GM18498 (cell line): ENCODE data around the gene NAALADL2.
"Not testable (repeated sequence)": the region's sequence is repeated elsewhere in the genome, so short reads cannot be mapped to it uniquely, and the experiment has no call there.

ENCODE experiments used
- ATAC-seq: cut with Tn5 transposase; IDR thresholded peaks from one replicate; pipeline ENCODE4 v1.9.1; 2021; ENCODE audit warnings: mild to moderate bottlenecking, moderate library complexity; ENCODE audit not compliant: unreplicated experiment

The NAALADL2 gene

DNA sequence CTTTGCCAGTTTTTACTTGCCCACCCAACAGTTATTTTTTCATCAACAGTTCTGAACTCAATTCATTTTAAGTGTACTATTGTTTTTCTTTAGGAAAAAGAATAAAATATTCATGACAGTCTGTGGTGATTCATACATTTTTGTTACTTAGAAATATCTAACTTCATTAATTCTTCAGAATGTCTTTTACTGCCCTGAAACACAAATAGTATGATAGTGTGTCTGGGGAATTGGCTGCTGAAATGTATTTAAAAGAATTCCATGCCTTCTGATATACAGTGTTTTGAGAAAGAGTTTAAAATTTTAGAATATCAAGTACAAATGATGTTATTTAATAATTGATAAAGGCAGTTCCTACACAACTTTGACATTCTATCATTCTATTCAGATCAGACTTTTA lies 854.1 kb downstream of the NAALADL2 start:
- no peak for ATAC-seq

DNA sequence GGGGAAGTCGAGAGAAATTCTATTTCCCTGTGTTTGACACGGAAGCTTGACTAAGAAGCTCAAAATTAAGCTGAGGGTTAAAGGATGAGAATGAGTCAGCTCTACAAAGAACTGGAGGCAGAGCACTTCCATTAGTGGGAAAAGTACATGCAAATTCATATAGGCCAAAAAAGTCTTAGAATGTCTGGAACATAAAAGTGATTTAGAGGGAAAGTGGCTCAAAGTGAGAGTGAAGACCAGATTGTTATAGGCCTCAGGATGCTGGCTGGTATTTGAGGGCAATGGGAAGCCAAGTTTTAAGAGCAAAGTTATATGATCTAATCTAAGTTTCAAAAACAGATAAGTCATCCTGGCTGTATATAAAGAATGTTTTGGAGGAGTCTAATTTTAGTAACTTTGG lies 857.3 kb downstream of the NAALADL2 start:
- ATAC-seq, result no peak

DNA sequence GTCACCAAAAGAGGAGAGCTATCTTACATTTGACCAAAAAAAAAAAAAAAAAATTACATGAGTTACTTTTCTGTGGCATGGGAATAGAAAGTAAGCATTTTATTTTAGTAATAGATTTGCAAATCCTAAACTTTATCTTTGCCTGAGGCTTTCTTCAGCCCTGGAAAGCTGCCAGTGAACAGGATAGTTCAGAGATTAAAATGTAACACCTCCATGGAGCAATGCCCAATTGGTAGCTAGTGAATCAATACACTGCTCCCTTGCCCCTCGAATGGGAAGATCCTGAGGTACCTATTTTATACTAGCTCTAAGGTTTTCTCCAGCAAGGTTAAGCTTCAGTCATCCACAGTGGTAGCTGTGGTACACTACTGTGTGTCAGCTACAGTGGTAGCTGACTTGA lies 867.1 kb downstream of the NAALADL2 start:
- no peak for ATAC-seq

DNA sequence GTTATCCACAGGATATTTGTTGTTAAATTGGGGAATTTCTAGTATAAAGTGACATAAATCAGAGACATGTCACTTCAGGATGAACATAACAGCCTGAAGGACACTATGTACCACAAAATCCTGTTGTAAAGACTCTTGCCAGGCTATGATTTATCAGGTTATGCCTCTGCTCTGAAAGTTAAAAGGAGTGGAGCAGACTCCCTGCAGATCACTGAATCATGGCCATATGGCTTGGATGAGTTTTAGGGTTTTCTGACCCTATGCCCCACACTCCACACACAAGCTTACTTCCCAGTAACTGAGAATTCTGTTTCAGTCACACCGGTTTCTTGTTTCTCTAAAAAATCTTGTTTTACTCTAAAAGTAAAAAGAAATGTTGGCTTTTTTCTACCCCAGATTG lies 869.4 kb downstream of the NAALADL2 start:
- ATAC-seq, result no peak

DNA sequence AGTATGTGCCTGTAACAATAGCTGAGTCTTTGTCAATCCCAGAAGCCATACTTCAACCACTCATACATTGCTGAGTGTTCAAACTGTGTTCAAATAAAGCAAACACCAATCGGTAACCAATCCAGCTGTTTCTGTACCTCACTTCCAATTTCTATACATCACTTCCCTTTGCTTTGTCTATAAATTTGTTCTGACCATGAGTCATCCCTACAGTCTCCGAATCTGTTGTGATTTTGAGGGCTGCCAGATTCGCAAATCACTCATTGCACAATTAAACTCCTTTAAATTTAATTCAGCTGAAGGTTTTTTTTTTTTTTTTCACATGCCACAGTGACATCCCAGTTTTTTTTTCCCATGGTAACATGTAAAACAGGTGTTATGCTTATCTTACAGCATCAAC lies 870.3 kb downstream of the NAALADL2 start:
- ATAC-seq, result no peak

DNA sequence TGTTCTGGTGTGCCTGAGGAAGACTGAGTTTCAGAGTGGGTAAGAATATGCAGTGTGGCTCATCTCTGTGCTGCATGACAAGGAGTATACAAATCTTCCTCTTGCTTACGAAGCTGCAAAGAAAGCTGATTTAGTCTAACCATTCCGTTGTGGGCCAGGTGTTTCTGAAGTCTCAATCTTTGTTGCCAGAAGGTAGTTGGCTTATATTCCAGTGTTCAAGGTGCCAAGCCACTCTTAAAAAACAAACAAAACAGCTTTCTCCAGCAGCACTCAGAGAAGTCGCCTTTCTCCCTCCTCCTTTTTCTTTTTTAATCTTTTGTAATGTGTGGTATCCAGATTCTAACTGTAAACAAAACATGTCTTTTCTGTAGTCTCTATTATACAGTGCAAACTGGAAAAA lies 872.4 kb downstream of the NAALADL2 start:
- ATAC-seq, result no peak

DNA sequence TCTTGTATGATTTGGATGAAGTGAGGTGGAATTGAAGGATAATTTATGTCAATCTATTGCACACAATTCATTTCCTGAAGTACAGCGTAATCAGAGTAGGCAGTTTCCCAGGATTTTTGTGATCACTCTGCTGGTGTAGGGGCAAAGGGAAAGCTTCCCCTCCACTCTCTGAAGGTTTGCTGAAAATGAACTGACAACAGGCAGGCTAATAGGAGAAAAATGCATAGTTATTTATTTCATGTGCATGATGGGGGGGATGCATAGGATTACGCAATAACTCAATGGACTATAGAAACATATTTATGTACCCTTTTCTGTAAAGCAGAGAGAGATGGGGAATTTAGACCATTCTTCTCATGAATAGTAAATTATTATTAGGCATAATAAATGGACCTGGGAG lies 872.9 kb downstream of the NAALADL2 start:
- ATAC-seq, result no peak

DNA sequence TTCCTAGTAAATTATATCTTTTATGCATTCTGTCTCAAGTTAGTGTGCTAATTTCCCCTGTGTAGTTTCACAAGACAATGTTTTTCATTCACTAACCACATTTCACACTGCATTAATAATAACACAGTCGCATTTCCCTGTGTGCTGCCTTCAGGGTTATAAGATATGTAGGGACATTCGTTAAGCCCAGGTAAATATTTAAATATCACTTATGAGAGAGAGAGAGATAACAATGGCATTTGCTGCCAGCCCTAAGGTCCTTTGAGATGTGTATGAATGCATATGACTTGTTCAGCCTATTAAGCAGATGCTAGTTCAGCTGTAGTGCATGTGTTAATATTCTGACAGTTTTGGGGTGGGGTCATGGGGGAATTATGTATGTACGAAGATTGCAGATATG lies 876.7 kb downstream of the NAALADL2 start:
- no peak for ATAC-seq

DNA sequence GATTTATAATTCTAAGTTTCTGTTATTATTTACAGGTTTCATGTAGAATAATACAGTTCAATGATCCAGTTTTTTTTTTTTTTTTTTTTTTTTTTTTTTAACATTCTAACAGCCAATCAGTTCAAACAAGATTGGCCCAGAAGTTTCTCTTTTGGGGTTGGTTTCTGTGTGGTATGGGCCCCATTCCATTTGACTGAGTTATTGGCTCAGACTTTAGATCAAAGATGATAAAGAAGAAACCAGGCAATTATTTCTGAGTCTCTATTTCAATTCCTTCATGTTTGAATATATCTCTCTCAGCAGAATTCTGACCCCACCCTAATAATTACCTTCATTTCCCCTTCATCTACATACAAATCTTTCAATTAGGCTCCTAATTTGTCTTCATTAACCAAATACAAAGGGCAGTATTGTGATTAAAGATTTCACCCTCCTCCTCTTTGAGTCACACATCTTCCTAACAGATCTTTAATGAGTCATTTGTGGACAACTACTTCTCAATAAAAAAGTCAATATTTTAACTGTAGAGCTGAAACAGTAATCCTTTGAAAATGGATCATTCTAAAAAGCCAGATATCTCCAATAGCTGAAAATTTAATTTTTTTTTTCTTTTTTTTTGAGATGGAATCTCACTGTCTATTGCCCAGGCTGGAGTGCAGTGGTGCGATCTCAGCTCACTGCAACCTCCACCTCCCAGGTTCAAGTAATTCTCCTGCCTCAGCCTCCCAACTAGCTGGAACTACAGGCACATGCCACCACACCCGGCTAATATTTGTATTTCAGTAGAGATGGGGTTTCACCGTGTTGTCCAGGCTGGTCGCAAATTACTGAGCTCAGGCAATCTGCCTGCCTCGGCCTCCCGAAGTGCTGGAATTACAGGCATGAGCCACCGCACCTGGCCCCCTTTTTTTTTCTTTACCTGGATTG lies 878.8 kb downstream of the NAALADL2 start:
- ATAC-seq, result no peak

DNA sequence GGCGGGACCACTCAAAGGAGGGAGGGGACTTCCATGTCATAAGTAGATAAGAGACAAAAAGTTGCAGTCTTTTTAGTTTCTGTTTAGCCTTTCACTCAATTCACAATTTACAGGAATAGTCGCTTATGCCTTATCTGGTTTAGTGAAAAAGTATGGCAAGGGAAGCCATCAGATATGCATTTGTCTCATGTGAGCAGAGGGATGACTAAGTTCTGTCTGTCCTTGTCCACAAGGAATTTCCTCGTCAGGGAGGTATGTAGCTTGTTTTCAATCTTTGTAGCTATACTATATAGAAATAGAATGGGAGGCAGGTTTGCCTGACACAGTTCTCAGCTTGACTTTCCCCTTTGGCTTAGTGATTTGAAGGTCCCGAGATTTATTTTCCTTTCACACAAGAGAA lies 882.8 kb downstream of the NAALADL2 start:
- no peak for ATAC-seq

DNA sequence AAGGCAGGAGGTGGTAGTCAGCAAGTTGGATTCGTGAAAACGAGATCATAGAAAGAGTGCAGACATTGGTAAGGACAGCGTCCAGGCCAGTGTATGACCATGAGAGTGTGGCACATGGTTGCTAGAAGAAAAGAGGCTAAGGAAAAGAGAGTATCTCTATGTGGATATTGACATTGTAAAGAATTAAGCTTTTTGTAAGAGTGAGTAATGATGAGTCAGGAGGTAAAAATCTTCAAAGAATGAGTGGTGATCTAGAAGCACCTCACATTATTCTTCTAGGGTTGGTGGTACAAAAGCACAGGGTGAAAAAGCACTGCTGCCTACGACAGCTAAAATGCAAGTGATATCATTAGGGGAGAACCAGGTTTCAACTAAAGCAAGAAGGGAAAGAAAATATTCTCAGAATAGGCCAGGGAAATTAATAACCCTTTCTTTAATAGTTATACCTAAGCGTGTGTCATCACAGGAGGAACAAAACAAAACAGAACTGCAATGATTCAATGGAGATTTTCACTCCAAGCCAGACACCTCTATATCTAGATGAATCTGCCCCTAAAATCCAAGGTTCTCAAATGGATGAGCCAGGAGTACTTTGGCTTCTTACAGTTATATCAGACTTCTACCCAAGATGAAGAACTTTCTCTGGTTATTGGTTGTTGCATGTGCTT lies 884.7 kb downstream of the NAALADL2 start:
- ATAC-seq, result no peak

DNA sequence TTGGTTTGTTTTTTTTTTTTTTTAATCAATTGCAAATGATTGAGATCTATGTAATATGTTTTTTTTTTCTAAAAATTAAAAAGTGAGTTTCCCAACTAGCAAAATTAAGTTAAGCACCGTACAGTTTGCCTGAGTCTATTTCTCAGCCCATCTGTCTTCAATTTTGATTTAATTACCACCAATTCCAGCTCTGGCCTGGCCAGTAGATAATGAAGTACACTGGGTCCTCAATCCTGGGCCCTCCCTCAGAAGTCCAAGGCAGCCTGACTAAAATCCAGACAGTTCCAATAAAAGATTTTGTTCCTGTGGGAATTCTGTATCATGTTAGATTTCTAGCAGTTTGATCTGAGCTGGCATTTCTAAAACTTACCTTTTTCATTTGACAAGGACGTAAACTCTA lies 887.2 kb downstream of the NAALADL2 start:
- ATAC-seq, result no peak

DNA sequence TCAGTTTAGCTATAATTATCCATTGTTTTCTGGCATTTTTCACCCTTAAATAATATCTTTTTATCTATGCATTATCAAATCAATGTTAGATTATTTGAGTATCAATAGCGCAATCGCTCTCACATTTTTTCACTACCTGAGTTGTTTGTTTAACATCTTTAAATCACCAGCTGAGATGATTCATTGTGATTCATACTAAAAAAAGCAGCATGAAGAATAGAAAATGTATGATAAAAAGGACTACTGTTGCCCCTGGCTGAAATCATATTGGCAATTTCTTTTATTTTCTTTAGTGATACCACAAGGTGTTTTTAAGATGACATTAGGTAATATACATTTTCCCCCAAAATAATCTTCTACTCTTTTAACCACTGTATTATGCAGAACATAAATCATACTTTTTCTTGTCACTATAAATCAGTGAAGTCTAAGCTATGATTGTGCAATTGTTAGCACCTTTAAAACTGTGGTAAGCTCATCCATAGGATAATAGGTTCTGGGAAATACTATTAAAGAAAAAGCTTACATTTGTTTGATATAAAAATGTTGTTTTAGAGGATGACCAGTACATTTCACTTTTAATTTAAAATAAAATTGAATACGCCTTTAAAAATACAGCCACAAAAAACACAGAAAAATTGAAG lies 889.1 kb downstream of the NAALADL2 start:
- ATAC-seq, result no peak

DNA sequence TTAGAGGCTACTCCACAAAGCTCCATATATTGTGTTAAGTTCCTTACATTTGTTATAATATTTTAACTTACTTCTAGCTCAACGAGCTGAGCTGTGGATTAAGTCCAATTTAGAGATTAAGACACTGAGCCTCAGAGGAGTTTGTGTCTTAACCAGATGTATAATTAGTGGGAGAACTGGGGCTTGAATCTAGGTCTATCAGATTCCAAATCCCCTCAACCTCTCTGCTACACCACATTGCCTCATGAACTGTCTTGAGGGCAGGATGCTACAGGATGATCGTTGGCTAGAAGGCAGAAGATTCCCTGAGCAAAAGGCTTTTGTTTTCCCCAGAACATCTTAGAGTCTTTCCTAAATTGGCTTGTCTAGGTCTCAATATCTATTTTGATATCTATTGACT lies 890.8 kb downstream of the NAALADL2 start:
- ATAC-seq, result no peak

DNA sequence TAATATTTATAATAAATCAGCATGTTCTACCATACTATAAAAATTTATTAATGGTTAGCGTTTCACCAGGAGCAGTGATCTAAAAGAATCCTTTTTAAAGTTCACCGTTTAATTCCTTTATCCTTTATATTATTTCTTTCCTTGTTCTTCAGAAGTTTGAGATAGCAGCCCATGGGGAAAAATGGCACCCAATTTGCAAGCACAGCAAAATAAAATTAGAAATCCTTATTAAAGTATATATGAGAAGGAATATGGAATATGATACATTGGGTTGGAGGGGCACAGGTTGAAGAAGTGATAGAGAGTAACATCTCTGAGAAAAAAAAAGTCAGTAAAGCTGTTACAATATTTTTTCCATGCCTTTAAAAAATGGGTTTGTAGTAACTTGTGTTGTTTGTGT lies 892.0 kb downstream of the NAALADL2 start:
- ATAC-seq, result no peak

DNA sequence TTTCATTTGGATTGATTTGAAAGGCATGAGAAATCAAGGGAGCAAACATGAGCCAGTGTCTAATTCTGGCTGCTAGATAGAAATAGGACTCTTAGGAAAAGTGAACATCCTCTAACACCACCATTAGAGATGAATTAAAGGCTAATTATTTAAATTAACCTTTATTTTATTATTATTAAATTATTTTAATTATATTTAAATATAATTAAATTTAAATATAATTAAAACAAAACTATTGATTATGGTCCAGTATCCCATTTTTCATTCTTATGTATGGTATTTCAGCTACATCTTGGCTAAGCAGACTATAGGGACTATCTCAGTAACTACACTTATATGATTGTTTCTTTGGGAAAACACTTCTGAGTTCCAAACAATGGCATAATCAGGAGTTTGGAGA lies 904.8 kb downstream of the NAALADL2 start:
- ATAC-seq, result no peak

DNA sequence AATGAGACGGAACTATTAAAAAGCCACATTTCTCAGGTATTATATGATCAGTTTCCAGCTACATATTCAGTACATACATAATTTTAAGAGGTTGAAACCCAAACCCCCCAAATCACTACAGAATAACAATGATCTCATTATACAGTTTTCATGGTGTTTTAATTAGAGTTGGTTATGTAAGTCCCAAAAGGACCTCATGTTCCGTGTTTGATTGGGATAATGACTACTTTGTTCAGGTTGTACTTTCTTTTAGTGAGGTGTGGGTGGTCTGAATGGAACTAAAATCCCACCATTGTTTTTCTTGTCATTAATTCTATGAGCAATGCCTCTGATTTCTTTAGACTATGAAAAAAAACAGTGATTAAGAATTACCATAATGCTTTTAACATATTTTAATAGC lies 905.6 kb downstream of the NAALADL2 start:
- ATAC-seq, result no peak

DNA sequence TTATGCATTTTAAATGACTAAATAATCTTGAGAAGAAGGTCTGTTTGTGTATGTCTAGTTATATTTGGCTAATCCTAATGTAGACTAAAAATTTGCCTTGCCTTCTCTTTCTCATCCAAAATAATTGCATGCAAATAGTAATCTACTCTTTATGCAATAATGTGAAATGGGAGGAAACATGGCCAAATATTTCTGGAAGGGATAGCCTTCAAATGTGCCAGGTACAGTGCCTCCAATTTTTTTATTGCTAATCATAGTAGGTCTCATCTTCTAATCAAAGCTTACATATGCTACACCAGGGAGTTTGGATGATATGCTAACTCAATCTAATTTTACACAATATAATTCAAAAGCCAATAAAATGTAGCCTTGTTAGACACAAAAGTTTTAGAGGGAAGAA lies 911.3 kb downstream of the NAALADL2 start:
- no peak for ATAC-seq

DNA sequence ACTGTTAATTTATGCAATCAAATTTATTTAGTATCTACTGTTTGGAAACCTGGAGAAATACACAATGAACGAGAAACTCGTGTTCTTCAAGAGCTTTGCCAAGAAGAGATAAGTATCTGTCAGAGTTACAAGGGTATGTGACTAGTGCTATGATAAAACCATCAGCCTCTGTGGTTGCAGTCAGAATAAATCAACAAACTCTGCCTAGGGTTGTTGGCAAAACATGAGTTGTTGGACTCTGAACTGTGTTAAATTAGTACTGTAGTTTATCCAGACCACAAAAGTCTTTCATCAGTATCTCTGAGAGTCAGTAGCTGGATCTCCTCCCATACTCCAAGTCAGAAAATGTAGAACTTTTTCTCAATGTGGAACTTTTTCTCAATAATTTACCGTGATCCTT lies 918.4 kb downstream of the NAALADL2 start:
- no peak for ATAC-seq

DNA sequence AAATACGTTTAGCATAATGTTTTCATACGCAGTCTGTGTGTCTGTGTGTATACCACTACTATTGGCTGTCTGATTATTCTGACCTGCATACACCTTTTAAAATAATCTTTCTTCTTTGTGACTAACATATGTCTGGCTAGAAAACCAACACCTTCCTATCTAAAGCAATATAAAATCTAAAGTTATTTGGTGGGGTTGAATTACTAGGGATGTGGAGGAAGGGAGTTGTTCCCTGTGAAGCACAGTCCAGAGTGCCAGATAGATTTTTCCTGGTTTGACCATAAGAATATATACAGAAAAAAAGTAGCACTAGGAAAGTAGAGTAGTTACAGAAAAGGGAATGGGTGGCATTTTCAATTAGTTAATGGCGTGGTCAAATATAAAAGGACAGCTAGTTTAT lies 918.8 kb downstream of the NAALADL2 start:
- no peak for ATAC-seq

DNA sequence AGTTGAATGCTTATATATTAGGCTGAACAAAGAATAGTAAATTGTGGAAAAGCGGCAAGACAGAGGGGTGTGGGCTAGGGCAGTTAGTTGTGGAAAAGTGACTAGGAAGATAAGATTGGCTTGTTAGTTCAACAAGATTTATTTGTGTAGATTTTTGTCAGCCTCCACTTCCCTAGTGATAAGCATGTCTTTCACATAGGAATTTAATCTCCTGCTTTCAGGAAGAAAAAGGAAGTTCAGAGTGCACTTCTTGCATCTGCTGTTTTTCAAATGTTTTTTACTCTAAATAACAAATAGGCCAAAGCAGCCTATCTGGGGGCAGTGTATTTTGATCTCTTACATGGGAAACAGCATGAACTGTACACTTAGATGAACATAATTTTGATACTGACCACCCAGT lies 919.9 kb downstream of the NAALADL2 start:
- no peak for ATAC-seq

DNA sequence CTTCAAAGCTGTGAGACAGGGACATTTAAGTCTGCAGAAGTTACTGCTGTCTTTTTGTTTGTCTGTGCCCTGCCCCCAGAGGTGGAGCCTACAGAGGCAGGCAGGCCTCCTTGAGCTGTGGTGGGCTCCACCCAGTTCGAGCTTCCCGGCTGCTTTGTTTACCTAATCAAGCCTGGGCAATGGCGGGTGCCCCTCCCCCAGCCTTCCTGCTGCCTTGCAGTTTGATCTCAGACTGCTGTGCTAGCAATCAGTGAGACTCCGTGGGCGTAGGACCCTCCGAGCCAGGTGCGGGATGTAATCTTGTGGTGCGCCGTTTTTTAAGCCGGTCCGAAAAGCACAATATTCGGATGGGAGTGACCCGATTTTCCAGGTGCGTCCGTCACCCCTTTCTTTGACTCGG lies 928.0 kb downstream of the NAALADL2 start:
- not testable (repeated sequence) for ATAC-seq
